SU-DHL-6 (cell line): ENCODE results near the gene CYP4F12.

Source experiments
- EZH2phosphoT487 ChIP-seq: fragments of 200-600 bp; sonication (generic), shearing (Covaris generic); conservative IDR thresholded peaks from 2 replicates; pipeline ENCODE4 v1.6.1; 2018; ENCODE audit warnings: mild to moderate bottlenecking, antibody characterized with exemption, low read length, moderate library complexity, mixed read lengths
- TF ChIP-seq, protein P1 (sequence below): fragments of 200-600 bp; sonication (generic); IDR thresholded peaks from one replicate; pipeline ENCODE4 v1.5.1; 2017; ENCODE audit warnings: antibody characterized with exemption, mild to moderate bottlenecking, low read length, moderate library complexity; ENCODE audit not compliant: insufficient read depth, poor library complexity, severe bottlenecking

DNA sequence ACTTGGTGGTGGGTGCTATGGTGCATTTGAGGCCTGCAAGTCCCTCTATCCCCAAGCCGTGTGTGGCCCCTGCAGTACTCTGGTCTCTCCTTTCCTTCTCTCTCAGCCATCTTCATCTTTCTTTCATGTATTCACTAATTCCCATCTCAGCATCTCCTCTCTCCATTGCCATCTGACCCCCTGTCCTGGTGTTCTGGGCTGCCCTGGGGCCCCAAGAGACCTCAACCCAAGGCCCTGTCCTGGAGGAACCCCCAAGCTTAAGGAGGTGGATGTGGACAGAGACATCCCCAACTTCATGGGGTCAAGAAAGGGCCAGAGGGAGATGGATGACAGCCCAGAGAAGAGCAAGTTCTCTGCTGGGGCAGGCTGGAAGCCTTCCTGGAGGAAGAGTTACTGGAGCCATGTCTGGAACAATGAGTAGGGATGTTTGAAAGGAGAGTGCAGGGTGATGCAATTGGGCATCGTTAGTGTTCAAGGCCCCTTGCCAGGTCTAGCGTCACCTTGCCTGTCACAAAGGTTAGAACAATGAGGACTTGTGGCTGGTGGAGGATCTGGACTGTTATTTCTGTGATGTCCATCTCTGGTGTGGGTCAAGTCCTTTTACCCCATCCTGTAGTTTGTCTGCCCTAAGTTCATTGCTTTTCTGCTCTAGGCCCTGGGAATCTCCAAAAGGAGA, 28.7 kb upstream of the CYP4F12 start:
- TF ChIP-seq, protein P1, sequence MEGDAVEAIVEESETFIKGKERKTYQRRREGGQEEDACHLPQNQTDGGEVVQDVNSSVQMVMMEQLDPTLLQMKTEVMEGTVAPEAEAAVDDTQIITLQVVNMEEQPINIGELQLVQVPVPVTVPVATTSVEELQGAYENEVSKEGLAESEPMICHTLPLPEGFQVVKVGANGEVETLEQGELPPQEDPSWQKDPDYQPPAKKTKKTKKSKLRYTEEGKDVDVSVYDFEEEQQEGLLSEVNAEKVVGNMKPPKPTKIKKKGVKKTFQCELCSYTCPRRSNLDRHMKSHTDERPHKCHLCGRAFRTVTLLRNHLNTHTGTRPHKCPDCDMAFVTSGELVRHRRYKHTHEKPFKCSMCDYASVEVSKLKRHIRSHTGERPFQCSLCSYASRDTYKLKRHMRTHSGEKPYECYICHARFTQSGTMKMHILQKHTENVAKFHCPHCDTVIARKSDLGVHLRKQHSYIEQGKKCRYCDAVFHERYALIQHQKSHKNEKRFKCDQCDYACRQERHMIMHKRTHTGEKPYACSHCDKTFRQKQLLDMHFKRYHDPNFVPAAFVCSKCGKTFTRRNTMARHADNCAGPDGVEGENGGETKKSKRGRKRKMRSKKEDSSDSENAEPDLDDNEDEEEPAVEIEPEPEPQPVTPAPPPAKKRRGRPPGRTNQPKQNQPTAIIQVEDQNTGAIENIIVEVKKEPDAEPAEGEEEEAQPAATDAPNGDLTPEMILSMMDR: no peak
- TF ChIP-seq EZH2phosphoT487: no peak
